H1 (cell line): Measurements from ENCODE around the gene SNX19. TPM values are rescaled to one million over a fixed set of nuclear protein-coding genes. Genes with fewer than 3 reads are reported as not detected.

Experiments
- CTCF ChIA-PET: fragments of 300-600 bp; sonication (Branson Sonifier 250); formaldehyde crosslinking; loops from one replicate; lab custom pipeline; 2021; ENCODE audit not compliant: partially characterized antibody; lab: Charles Lee
- POLR2A ChIA-PET: fragments of 300-600 bp; sonication (Branson Sonifier 250); formaldehyde crosslinking; loops from one replicate; lab custom pipeline; 2021; ENCODE audit warnings: inconsistent platforms; ENCODE audit not compliant: partially characterized antibody; lab: Charles Lee
- DNase-seq, 2 experiments: peaks; one replicate each; pipeline versions ENCODE4 v3.0.0 to v3.0.0-alpha.2; 2010 to 2022; ENCODE audit warnings: low spot score in 2 of 2, low read depth in 1 of 2, mixed read lengths in 1 of 2
- FAIRE-seq: peaks from 2 replicates; lab custom pipeline; 2011; peaks lifted over from hg19 to GRCh38; lab: Jason Lieb, UNC
- H2AFZ ChIP-seq: 2 replicates; pipeline ENCODE4 v1.8.1; 2012; ENCODE audit warnings: low read length, inconsistent platforms
- H2AK5ac ChIP-seq: 2 replicates; pipeline ENCODE4 v1.6.1; 2013; ENCODE audit warnings: low read depth, low read length
- H2BK120ac ChIP-seq: replicated peaks from 2 replicates; pipeline ENCODE3; 2013; ENCODE audit warnings: low read depth, low read length, inconsistent platforms
- H2BK12ac ChIP-seq: 2 replicates; pipeline ENCODE4 v1.6.1; 2013; ENCODE audit warnings: low read depth, low read length
- H2BK15ac ChIP-seq: 2 replicates; pipeline ENCODE4 v1.6.1; 2013; ENCODE audit warnings: low read length
- H2BK20ac ChIP-seq: 2 replicates; pipeline ENCODE4 v1.6.1; 2013; ENCODE audit warnings: low read length
- H2BK5ac ChIP-seq: 2 replicates; pipeline ENCODE4 v1.6.1; 2013; ENCODE audit warnings: low read depth, low read length
- H3K14ac ChIP-seq: 2 replicates; pipeline ENCODE4 v1.6.1; 2013; ENCODE audit warnings: inconsistent platforms; ENCODE audit not compliant: insufficient read length
- H3K18ac ChIP-seq: 2 replicates; pipeline ENCODE4 v1.6.1; 2013; ENCODE audit warnings: low read length; ENCODE audit errors: extremely low read depth
- H3K23ac ChIP-seq: 2 replicates; pipeline ENCODE4 v1.6.1; 2013; ENCODE audit warnings: inconsistent platforms; ENCODE audit not compliant: insufficient read length
- H3K23me2 ChIP-seq: 2 replicates; pipeline ENCODE4 v1.6.1; 2013; ENCODE audit warnings: low read depth, low read length
- H3K27ac ChIP-seq: 2 replicates; pipeline ENCODE4 v1.6.1; 2011; ENCODE audit warnings: low read depth, low read length, inconsistent platforms
- H3K27me3 ChIP-seq, 4 experiments: replicated peaks in 1 of 4; 1 replicate in 1 of 4; 2 replicates in 3 of 4; pipeline versions ENCODE4 v1.6.1 to v1.8.1; 2011 to 2013; ENCODE audit warnings: low read length in 3 of 4, mild to moderate bottlenecking in 3 of 4, inconsistent platforms in 2 of 4, mixed read lengths in 2 of 4, moderate library complexity in 1 of 4; ENCODE audit not compliant: control insufficient read depth in 3 of 4, insufficient read depth in 3 of 4; ENCODE audit errors: extremely low read depth in 1 of 4
- H3K36me3 ChIP-seq, 4 experiments: 2 replicates each; pipeline versions ENCODE4 v1.6.1 to v1.8.1; 2011 to 2013; ENCODE audit warnings: mild to moderate bottlenecking in 4 of 4, low read length in 3 of 4, moderate library complexity in 2 of 4, control low read depth in 1 of 4, inconsistent platforms in 1 of 4; ENCODE audit not compliant: insufficient read depth in 4 of 4, control insufficient read depth in 2 of 4
- H3K4ac ChIP-seq: replicated peaks from 2 replicates; pipeline ENCODE3; 2013; ENCODE audit warnings: low read length, low read depth, mixed read lengths, inconsistent platforms; ENCODE audit not compliant: insufficient read length
- H3K4me1 ChIP-seq, 4 experiments: replicated peaks in 1 of 4; 1 replicate in 1 of 4; 2 replicates in 3 of 4; pipeline versions ENCODE4 v1.6.1 to v1.8.1; 2011 to 2013; ENCODE audit warnings: low read length in 3 of 4, inconsistent platforms in 2 of 4, mixed read lengths in 1 of 4; ENCODE audit not compliant: insufficient read depth in 4 of 4, control insufficient read depth in 3 of 4
- H3K4me2 ChIP-seq, 2 experiments: 2 replicates each; pipeline versions ENCODE4 v1.6.1 to v1.8.1; 2011 to 2013; ENCODE audit warnings: low read depth in 2 of 2, low read length in 2 of 2, control low read depth in 1 of 2, inconsistent platforms in 1 of 2, mild to moderate bottlenecking in 1 of 2; ENCODE audit not compliant: insufficient read depth in 1 of 2
- H3K4me3 ChIP-seq, 4 experiments: fragments of 200-600, 300-600 bp in 1 of 4; sonication (generic), shearing (Covaris generic), sonication (Bioruptor Twin) in 1 of 4; 2 replicates each; pipeline versions ENCODE4 v1.5.1 to v1.8.1; 2011 to 2016; ENCODE audit warnings: low read length in 4 of 4, low read depth in 3 of 4, control low read depth in 2 of 4, inconsistent platforms in 2 of 4, mild to moderate bottlenecking in 2 of 4, mixed read lengths in 1 of 4, moderate library complexity in 1 of 4; ENCODE audit not compliant: insufficient read depth in 2 of 4; ENCODE audit errors: extremely low read depth in 1 of 4
- H3K56ac ChIP-seq: replicated peaks from 2 replicates; pipeline ENCODE3; 2013; ENCODE audit warnings: low read depth, mild to moderate bottlenecking, mixed read lengths, low read length, inconsistent platforms; ENCODE audit not compliant: insufficient read length
- H3K79me1 ChIP-seq: 2 replicates; pipeline ENCODE4 v1.6.1; 2013; ENCODE audit warnings: low read depth, low read length, control low read depth
- H3K79me2 ChIP-seq, 2 experiments: 2 replicates each; pipeline versions ENCODE4 v1.6.1 to v1.8.1; 2012 to 2013; ENCODE audit warnings: low read length in 2 of 2, mild to moderate bottlenecking in 2 of 2, inconsistent platforms in 1 of 2; ENCODE audit not compliant: insufficient read depth in 2 of 2, control insufficient read depth in 1 of 2
- H3K9ac ChIP-seq, 4 experiments: replicated peaks in 1 of 4; 1 replicate in 1 of 4; 2 replicates in 3 of 4; pipeline versions ENCODE4 v1.6.1 to v1.8.1; 2011 to 2013; ENCODE audit warnings: low read depth in 3 of 4, low read length in 3 of 4, control low read depth in 2 of 4, mild to moderate bottlenecking in 2 of 4, moderate library complexity in 2 of 4, inconsistent platforms in 1 of 4; ENCODE audit errors: extremely low read depth in 1 of 4
- H3K9me3 ChIP-seq, 2 experiments: 2 replicates each; pipeline versions ENCODE4 v1.6.1 to v1.8.1; 2012 to 2013; ENCODE audit warnings: mild to moderate bottlenecking in 2 of 2, moderate library complexity in 2 of 2, control low read depth in 1 of 2, inconsistent platforms in 1 of 2, low read depth in 1 of 2, low read length in 1 of 2, mixed read lengths in 1 of 2; ENCODE audit not compliant: insufficient read depth in 2 of 2
- H4K20me1 ChIP-seq, 2 experiments: replicated peaks in 1 of 2; 2 replicates each; pipeline versions ENCODE3 to v1.8.1; 2011 to 2013; ENCODE audit warnings: inconsistent platforms in 2 of 2, low read length in 2 of 2, mild to moderate bottlenecking in 1 of 2; ENCODE audit not compliant: insufficient read depth in 2 of 2, control insufficient read depth in 1 of 2
- H4K5ac ChIP-seq: 2 replicates; pipeline ENCODE4 v1.6.1; 2013; ENCODE audit warnings: low read length, low read depth, mixed read lengths, inconsistent platforms; ENCODE audit not compliant: insufficient read length
- H4K8ac ChIP-seq: 2 replicates; pipeline ENCODE4 v1.8.0; 2013; ENCODE audit warnings: mild to moderate bottlenecking, moderate library complexity, low read length, inconsistent platforms; ENCODE audit not compliant: insufficient read depth; ENCODE audit errors: extremely low read depth
- H4K91ac ChIP-seq: replicated peaks from 2 replicates; pipeline ENCODE3; 2013; ENCODE audit warnings: low read length, mixed read lengths, inconsistent platforms; ENCODE audit not compliant: insufficient read length
- CTCF ChIP-seq, 3 experiments: IDR thresholded peaks; 1 replicate in 2 of 3; 2 replicates in 1 of 3; pipeline versions ENCODE4 v1.5.1 to v1.6.1; 2011; ENCODE audit warnings: low read length in 3 of 3, mild to moderate bottlenecking in 3 of 3, inconsistent platforms in 2 of 3, low read depth in 1 of 3, moderate library complexity in 1 of 3; ENCODE audit not compliant: insufficient read depth in 1 of 3; ENCODE audit errors: control extremely low read depth in 1 of 3
- HDAC6 ChIP-seq: IDR thresholded peaks from one replicate; pipeline ENCODE4 v1.7.1; 2012; ENCODE audit warnings: low read depth, mild to moderate bottlenecking, inconsistent platforms, low read length, moderate library complexity
- JUND ChIP-seq: IDR thresholded peaks from 2 replicates; pipeline ENCODE4 v1.6.1; 2011; ENCODE audit warnings: mild to moderate bottlenecking, improper control_type of control experiment, low read length
- POU5F1 ChIP-seq: IDR thresholded peaks from 2 replicates; pipeline ENCODE4 v1.6.1; 2011; ENCODE audit warnings: low read depth, mild to moderate bottlenecking, low read length, moderate library complexity
- RAD21 ChIP-seq, 2 experiments: IDR thresholded peaks in 1 of 2; conservative IDR thresholded peaks in 1 of 2; 2 replicates each; pipeline ENCODE4 v1.6.1; 2011; ENCODE audit warnings: low read depth in 2 of 2, low read length in 2 of 2, improper control_type of control experiment in 1 of 2, inconsistent platforms in 1 of 2, mild to moderate bottlenecking in 1 of 2, moderate library complexity in 1 of 2
- YY1 ChIP-seq: IDR thresholded peaks from 2 replicates; pipeline ENCODE4 v1.6.1; 2011; ENCODE audit warnings: low read depth, mild to moderate bottlenecking, low read length
- WGBS, 2 experiments: shearing (Covaris generic) in 1 of 2; methylation state at CpG; one replicate each; pipeline versions ENCODE4 v1.1.6 to v1.1.7; 2013 to 2015; ENCODE audit warnings: low lambda C conversion rate in 2 of 2, mixed read lengths in 2 of 2, inconsistent platforms in 1 of 2, low coverage in 1 of 2, missing lambda C conversion rate in 1 of 2; ENCODE audit not compliant: insufficient replicate concordance in 2 of 2, insufficient coverage in 1 of 2, insufficient read length in 1 of 2; ENCODE audit errors: extremely low coverage in 1 of 2, missing lambda C conversion rate in 1 of 2; 5-methylcytosine and 5-hydroxymethylcytosine counted together
- polyA plus RNA-seq, 7 experiments: library from polyadenylated mRNA; depleted of rRNA in 3 of 7; stranded (reverse) in 5 of 7; unstranded in 2 of 7; fragments of >200 nt in 5 of 7; fragments of 200-250 nt in 2 of 7; gene quantifications; 1 replicate in 5 of 7; 2 replicates in 1 of 7; 4 replicates in 1 of 7; pipeline versions ENCODE4 v1.2.1 to v1.2.3, GENCODE V29; 2011 to 2013; ENCODE audit warnings: missing spikeins in 2 of 7, mixed read lengths in 2 of 7
- total RNA-seq: library from RNA; stranded (reverse); fragmentation: NEBNext Ultra II Directional; extraction: Animal tissue kit (Norgen Biotek cat#: 25700); gene quantifications from 2 replicates; pipeline ENCODE4 v1.2.1, GENCODE V29; 2021
- TF ChIP-seq, protein P1 (sequence below): IDR thresholded peaks from 2 replicates; pipeline ENCODE4 v1.6.1; 2011; ENCODE audit warnings: low read depth, mild to moderate bottlenecking, low read length; ENCODE audit not compliant: insufficient read depth

The SNX19 gene
- total and polyA plus RNA-seq, 2 of the 8 experiments (the other 6 are each of a cell fraction or from before 2014, with no cell fraction given) = 15.0 to 25.2 TPM

GRCh38 chr11:130827451-130828377 lies 88.6 kb downstream of the SNX19 start:
- Histone ChIP-seq H3K4ac (no peak overlapping the region), H3K4me1 (peaks cover 0 to 10% (median 2%) of the 10 kb centered on the region in 4 experiments; a peak in 4 of 7 replicates), H3K4me2 (no peak overlapping the region), H4K5ac (no peak overlapping the region), H3K9me3 (no peaks in the 10 kb centered on the region), H2BK15ac (no peak overlapping the region), H3K56ac (no peak overlapping the region), H3K27ac (no peak overlapping the region), H4K8ac (no peak overlapping the region), H2BK120ac (no peak overlapping the region), H2BK5ac (peak overlapping the region; percentile 63; the same call in 1 of the 2 replicates), H3K36me3 (no peaks in the 10 kb centered on the region), H3K23me2 (no peaks in the 10 kb centered on the region), H2AFZ (peak overlapping the region; percentile 86), H2BK12ac (peak overlapping the region; percentile 45; the same call in 1 of the 2 replicates), H2AK5ac (no peak overlapping the region), H3K18ac (peak overlapping the region; percentile 56; the same call in 1 of the 2 replicates), H2BK20ac (0 out of 2 replicates have a peak overlapping the region, but pooled peaks have one; percentile 3), H3K23ac (no peak overlapping the region), H3K9ac (no peak overlapping the region), H3K27me3 (no peaks in the 10 kb centered on the region), H4K20me1 (no peaks in the 10 kb centered on the region), H3K4me3 (no peak overlapping the region), H3K79me2 (no peaks in the 10 kb centered on the region), H3K14ac (no peak overlapping the region), H3K79me1 (no peaks in the 10 kb centered on the region), H4K91ac (no peak overlapping the region)
- POLR2A ChIA-PET = no interaction called here
- CTCF ChIA-PET = interaction anchor here (0.6 to 6.2 kb wide), 36 partner anchors 8 to 611 kb away, joined by 3 to 65 read pairs (median 4); partner anchors contain the start of gene ADAMTS15
- FAIRE-seq (no peak), DNase-seq (peak; percentile 66 to 69)
- 59% methylated on average over 13 of the region's 13 CpGs; no CpG with 5 or more reads in 1 of the 2 experiments for WGBS, 2 experiments
- TF ChIP-seq CTCF (IDR thresholded peaks at IDR 0.05; ENCODE audit: control extremely low read depth in 1 of 3, insufficient read depth in 1 of 3, low read depth in 1 of 3, low read length in 3 of 3) = peak; percentile 73 to 85 (median 79)
- peak; percentile 87 for TF ChIP-seq JUND
- TF ChIP-seq RAD21 (IDR thresholded peaks at IDR 0.05 in 1 of 2, conservative IDR thresholded peaks at IDR 0.05 in 1 of 2; ENCODE audit: low read depth in 2 of 2, low read length in 2 of 2) = peak; percentile 91 to 93
- no peak for TF ChIP-seq POU5F1
- TF ChIP-seq, protein P1, sequence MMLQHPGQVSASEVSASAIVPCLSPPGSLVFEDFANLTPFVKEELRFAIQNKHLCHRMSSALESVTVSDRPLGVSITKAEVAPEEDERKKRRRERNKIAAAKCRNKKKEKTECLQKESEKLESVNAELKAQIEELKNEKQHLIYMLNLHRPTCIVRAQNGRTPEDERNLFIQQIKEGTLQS = peak; percentile 44; the same call in 1 of the 2 replicates
- TF ChIP-seq HDAC6 = no peak
- TF ChIP-seq YY1 = peak; percentile 36; the same call in 1 of the 2 replicates
